NCI-H1092 (cell line): ENCODE measurements around the gene CNDP1.
"Not testable (repeated sequence)": the region's sequence is repeated elsewhere in the genome, so short reads cannot be mapped to it uniquely, and the experiment has no call there.

ENCODE experiments used
- DNase-seq: peaks from one replicate; lab custom pipeline; 2025; lab: John Stamatoyannopoulos, UW

Gene CNDP1, protein sequence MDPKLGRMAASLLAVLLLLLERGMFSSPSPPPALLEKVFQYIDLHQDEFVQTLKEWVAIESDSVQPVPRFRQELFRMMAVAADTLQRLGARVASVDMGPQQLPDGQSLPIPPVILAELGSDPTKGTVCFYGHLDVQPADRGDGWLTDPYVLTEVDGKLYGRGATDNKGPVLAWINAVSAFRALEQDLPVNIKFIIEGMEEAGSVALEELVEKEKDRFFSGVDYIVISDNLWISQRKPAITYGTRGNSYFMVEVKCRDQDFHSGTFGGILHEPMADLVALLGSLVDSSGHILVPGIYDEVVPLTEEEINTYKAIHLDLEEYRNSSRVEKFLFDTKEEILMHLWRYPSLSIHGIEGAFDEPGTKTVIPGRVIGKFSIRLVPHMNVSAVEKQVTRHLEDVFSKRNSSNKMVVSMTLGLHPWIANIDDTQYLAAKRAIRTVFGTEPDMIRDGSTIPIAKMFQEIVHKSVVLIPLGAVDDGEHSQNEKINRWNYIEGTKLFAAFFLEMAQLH

DNA sequence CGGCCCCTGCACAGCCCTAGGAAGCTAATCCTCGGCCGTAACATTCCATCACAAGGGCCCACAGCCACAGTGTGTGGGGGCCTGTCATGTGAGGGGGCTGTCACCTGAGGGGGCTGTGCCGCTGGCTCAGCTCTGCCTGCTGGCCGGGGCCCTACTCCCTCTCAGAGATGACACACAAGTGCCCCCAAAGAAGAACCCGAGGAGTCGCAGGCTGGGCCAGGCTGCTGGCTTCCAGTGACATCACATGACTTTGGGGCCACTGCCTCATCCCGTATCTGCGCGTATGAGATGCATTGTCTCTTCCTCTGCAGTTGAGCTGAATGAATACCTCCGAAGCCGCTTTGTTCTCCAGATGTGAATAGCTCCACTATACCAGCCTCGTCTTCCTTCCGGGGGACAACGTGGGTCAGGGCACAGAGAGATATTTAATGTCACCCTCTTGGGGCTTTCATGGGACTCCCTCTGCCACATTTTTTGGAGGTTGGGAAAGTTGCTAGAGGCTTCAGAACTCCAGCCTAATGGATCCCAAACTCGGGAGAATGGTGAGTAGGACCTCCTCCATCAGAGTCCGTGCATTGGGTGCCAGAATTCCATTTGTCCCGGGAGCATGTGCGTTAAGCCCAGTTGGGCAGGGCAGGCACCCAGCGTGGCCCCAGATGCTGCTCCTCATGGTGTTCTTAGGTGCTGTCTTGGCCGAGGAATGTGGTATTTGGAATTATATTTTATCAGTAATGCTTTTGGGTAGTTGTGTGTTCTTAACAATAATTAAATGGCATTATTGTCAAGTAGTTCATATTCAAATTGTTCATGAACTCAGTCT is at the start of gene CNDP1:
Gene CNDP1, plus strand, starts transcription at position 351 of the 820 bp plus-strand sequence. Its CDS starts 168 bp downstream, at position 519.
- DNase-seq = no peak

DNA sequence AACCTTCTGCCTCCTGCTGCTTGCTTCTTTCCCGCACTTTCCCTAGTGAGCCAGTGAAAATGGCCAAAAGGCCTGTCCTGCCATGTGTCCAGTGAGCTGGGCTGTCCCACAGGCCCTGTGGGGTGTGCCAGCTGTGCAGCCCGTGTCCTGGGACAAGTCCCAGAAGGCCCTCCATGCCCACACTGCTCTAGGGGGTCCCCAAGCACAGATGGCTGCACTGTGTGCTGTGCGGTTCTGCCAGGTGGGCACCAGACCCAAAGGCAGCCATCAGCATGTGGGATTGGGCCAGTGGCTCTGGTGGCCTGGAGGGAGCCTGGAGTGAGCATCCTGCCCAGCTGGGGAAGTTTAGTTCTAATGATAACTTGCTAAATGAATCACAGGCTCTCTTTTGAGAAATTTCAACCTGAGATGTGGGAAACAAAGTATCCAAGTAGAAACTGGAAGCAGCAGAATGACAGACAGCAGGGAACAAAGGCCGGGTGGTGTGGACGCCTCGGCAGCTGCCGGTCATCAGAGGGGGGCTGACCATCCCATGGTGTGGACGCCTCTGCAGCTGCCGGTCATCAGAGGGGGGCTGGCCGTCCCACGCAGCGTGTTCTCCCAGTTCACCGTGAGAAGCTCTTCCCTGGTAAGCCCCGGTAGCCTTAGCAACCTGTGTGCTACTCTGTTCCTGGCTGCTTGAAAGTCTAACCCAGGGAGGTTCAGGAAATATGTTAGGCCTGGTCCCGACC is 48.0 kb upstream of the CNDP1 start:
- no peak for DNase-seq

DNA sequence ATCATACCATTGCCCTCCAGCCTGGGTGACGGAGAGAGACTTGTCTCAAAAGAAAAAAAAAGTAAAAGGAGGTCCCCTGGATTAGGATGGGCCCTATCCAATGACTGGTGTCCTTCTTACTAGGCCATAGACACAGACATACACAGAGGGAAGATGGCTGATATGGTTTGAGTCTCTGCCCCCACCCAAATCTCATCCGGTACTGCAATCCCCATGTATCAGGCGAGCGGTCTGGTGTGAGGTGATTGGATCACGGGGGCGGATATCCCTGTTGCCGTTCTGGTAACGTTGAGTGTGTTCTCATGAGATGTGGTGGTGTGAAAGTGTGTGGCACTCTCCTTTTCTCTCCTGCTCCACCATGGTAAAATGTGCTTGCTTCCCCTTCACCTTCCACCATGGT is 45.9 kb upstream of the CNDP1 start:
- DNase-seq = no peak

DNA sequence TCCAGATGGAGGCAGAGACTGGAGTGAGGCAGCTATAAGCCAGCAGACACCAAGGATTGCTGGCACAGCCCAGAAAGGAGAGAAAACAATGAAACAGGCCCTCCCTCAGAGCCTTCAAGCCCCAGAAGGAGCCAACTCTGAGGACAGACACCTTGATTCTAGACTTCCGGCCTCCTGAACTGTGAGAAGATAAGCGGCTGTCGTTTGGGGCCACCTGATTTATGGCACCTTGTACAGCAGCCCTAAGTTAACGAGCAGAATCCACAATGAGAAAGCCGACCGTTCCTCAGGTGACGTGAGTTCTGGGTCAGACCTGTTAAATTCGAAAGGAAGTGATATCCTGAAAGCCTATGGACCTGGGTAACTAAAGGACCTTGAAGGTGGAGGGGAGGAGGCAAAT is 45.4 kb upstream of the CNDP1 start:
- DNase-seq = no peak

DNA sequence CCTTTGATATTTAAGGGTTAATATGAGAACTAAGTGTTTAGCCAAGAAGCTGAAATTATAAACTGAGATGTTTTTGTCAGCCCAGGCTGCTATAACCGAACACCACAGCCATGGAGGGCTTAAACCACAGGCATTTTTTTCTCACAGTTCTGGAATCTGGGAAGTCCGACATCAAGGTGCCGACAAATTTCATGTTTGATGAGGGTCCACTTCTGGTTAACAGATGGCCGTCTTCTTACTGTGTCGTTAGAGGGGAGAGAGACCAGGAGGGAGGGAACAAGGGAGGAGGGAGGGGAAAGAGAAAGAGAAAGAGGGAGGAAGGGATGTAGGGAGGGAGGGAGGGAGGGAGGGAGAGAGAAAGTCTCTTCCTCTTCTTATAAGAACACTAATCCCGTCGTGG is 44.6 kb upstream of the CNDP1 start:
- no peak for DNase-seq

DNA sequence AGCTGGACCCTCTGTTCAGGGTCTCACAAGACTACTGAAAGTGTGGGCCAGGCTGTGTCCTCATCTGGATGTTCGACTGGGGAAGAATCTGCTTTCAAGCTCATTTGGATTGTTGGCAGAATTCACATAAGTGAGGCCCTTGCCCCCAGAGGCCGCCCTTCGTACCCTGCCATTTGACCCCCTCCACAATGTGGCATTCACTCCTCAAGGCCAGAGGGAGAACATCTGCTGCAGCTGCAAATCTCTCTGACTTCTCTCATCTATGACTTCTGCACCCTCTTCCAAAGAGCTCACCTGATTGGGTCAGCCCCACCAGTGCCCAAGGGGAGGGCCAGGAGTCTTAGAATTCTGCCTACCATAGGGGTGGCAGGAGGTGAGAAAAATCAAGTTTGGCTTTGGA is 42.0 kb upstream of the CNDP1 start:
- DNase-seq = no peak

DNA sequence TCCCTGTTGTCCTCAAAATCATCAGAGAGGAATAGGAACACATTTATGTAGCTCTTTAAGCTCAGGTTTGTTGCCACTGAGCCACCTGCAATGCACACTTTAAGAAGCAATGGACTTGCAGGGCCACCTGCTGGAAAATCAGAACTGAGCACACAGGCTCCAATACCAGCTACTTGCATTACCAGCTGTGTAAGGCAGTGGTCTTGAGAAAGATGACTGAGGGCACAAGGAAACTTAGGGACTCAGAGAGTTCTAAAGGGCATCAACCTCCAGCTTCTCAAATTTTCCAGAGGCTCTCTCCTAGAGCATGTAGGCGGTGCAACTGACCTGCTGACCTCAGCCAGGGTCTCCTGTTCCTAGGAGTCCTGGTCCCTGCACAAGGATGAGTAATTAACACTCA is 40.6 kb upstream of the CNDP1 start:
- DNase-seq = peak; percentile 77

DNA sequence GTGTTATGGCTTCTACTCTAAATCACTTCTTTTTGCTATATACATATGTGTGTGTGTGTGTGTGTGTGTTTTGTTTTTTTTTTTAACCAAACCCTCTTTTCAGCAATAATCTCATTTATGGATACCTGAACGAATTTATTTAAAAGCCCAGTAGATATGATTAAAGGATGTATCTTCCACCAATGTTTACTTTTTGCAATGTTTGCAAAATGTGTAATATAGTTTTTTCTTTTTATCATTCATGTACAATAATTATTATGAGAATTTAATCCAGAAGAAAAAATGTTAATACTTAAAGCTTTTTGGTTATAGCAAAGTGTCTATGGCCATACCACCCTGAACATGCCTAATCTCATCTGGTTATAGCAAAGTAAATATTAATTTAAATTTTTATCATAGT is 39.8 kb upstream of the CNDP1 start:
- no peak for DNase-seq

DNA sequence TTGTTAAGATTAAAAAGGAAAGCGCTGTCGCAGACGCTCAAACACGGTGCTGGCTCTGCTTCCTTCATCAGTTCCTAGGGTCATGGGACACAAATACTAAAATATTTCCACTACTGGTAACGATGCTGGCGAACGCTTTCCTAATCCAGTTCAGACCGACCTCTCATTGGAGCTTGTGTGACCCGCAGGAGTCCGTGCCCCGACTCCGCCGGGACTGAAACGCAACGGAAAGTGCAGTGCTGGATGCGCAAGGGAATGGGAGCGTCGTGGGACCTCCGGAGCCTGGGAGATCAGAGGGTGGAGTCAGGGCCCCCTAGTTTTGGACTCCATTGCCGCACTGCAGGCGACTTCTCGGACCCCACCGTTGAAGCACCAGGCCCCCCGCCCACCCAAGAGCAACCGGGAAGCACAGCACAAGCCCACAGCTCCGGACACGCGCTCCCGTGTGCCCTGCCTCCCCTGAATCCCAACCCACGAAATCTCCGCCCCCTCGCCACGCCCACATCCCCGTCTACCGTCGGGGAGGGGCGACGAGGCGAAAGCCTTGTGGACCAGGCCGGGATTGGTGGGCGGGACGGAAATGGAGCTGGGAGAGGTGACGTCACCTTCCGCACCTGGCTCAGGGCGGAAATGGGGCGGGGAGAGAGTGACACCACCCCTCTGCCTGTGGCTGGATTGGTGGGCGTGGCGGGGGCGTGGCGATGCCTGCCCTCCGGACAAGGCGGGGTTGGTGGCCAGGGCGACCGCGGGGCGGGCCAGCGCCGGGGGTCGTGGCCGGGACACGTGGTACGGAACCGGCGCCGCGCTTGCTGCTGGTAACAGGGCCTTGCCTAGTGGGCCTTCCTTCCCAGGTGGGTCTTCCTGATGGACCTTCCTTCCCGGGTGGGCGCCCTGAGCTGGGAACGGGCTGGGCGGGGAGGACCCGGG is 38.5 kb upstream of the CNDP1 start, which contains the start of gene CNDP2:
Gene CNDP2, plus strand, starts transcription at position 783 of the 927 bp plus-strand sequence. CDS start 3,611 bp downstream, outside the sequence.
- peak; percentile 100 for DNase-seq

DNA sequence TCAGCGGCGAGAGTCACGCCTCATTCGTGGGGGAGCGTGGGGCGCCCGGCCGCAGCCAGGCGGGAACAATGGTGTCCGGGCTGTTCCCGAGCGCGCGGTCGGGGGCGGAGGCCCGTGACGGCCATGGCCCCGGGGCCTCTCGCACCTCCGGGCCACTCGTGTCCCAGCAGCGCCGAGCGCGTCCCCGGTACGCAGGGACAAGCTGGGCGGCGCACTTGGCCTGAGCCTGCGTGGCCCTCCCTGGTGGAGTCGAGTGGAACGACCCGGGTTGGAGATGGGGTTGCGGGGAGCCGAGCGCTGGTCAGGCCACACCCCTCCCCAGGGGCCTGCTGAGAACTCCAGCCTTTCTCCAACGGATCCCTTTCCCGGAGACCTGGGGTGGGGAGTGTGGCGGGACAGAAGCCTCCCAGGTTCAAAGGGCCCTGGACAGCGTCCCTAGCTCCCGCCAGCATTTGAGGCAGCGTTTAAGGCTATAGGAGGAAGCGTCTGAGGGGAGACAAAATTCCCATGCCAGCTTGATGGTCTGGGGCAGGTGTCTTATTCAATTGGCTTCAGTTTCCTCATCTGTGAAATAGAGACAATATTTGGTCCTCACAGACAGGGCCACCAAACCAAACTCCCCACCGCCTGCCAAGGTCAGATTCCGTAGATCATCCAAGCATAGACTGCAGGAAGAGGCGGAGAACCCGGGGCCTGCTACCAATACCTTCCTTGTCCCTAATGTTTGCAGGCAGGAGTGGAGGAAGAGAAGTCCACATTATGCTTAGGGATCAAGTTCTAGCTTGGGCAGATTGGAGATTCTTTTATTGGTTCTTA is 37.6 kb upstream of the CNDP1 start:
- no peak for DNase-seq

DNA sequence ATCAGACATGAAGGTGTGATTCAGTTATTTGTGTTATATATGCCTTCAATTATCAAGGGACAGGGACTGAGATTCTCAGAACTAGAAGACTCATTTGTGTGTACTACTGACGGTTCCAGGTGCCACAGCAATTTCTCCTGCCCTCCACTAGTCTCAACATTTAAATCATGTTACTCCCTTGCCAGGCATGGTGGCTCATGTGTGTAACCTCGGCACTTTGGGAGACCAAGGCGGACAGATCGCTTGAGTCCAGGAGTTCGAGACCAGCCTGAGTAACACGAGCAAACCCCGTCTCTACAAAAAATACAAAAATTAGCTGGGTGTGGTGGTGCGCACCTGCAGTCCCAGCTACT is 37.0 kb upstream of the CNDP1 start:
- DNase-seq = no peak

DNA sequence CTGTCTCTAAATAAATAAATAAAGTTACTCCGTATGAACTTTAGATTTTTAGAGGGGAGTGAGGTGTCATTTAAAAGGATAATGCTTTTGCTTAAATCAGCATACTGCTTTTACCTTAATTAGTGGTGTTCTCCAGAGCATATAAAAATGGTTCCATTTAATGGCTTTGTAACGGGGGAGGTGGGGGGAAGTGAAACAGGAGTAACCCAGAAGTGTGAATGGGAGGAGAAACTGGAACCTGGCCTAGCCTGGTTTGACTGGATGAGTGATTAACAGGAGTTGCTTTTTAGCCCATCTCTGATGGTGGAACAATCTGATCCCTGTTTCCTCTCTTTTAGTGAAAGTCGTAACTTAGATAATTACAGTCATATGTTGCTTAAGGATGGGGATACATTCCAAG is 36.5 kb upstream of the CNDP1 start:
- DNase-seq = no peak

DNA sequence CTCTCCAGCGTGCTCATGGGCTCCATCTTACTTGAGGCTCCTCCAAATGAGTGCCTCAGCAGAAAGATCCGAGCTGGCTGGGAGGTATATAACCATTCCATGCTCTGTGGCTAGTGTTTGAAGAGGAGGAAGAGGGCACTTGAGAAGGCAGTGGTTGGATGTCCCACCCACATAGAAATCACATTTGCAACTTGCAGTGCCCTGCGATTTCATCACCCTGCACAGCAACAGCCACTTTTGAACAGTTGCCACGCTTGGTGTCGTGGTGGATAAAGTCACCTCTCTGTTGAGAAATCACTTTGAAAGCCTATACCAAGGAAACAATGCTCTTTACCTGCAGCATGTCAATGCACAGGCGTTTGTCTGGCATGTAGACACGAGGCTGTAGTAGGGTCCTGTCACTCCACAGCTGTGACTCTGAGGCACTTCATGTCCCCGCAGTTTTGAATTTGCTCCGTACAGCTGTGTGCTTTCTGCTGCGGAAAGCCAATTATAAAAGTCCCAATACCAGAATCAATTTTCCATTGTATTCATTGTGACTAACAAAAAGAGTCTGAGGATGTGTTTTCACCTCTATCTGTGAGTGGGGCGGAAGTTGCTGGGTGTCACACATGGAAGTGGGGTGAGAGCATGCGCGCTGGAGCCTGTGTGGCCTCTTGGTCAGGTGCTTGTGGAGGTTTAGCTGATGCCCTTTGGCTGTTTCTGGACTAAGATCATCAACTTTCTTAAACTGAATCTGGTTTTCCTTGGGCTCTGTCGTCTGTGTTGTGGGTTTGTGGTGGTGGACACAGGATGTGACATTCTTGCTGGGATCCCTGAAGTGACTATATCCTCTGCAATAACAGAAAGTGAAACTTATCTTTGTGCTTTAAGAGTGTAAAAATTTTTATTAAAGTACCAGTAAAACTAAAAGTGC is 35.3 kb upstream of the CNDP1 start:
- DNase-seq = no peak

DNA sequence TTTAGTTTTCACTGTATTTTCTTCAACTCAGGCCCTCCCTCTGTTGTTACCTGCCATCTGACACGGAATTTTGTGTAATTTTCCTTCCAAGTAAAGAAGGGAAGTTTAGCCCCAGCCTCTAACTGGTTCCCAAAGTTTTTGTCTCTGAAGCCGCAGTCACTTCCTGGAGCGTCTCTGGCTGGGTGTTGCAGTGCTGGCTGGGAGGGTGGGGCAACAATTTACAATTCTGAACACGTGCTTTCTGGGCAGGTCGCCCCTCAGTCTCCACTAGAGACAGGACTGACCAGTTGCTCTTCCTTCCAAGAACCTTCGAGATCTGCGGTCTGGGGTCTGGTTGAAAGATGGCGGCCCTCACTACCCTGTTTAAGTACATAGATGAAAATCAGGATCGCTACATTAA is 34.7 kb upstream of the CNDP1 start:
- DNase-seq = no peak

DNA sequence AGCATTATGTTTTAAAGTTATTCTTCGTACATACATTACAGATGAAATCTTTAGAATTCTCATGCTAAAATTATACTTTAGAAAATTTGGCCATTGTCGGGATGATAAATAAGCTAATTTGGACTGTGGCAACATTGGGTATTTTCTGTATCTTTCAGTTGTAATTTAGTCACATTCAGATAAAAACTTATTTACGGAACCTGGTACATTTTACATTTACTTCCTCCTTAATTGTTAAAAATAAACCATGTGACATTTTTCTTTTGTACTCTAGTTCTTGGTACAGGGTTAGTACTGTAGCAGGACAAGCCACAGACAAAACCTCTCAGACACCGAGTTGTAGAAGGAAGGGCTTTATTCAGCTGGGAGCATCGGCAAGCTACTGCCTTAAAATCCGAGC is 33.9 kb upstream of the CNDP1 start:
- DNase-seq = no peak

DNA sequence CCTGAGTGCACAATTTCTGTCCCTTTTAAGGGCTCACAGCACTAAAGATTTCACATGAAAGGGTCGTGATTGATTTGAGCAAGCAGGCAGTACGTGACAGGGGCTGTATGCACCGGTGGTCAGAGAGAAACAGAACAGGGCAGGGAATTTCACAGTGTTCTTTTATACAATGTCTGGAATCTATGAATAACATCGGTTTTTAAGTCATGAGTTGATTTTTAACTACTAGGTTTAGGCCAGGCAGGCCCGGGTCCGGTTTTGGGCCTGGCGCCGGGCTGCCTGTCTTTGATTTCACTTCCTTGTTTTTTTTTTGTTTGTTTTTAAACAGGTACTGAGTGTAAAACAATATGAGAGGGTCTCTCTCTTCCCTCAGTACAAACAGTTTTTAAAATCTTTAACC is 33.5 kb upstream of the CNDP1 start:
- DNase-seq = not testable (repeated sequence)

DNA sequence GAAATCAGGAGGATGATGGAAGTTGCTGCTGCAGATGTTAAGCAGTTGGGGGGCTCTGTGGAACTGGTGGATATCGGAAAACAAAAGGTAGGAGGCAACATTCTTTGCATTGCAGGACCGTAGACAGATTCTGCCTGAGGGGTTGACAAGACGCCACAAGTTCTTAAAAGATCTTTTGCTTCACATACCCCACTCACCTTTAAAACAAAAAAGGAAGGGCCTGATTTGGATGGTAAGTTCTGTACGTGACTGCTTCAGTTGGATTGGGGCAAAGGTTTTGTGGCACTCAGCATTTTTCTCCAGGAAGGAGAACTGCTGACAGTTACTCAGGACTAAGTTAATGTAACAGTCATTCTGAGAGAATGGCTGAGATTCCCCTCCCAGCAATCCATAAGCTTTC is 32.9 kb upstream of the CNDP1 start:
- DNase-seq = no peak

DNA sequence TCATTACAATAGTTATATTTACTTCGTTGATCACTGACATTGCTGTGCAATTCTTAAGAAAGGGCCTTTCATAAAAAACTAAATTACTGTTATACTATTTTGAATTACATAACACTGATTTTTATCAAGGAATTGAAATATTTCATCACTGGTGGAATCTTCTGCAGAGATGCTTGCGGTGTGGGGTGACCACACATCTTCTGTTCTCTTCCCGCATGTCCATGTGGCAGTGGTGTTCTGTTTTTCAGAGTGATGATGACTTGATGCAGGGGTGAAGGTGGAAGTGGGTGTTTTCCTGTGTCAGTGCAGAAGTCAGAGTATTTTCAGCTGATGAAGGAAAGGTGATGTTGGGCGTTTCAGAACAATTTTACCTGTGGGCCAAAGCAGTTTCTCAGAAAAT is 31.2 kb upstream of the CNDP1 start:
- no peak for DNase-seq

DNA sequence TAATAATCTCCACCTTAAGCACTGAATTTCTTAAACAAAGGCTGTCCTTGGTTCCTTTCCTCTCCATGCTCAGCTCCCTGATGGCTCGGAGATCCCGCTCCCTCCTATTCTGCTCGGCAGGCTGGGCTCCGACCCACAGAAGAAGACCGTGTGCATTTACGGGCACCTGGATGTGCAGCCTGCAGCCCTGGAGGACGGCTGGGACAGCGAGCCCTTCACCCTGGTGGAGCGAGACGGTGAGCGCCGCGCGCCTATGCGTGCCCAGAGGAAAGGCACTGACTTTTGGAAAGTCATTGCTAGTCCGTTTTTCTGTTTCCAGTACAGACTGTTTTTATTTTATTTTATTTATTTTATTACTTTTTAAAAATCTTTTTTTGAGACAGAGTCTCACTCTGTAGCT is 28.5 kb upstream of the CNDP1 start:
- no peak for DNase-seq
